ENCODE results near the gene SLC38A2.

The SLC38A2 gene

GRCh38 chr12:46363582-46364299, 8.8 kb downstream of the SLC38A2 start:
- no peak overlapping the region for H3K4me3 ChIP-seq (replicated peaks; ENCODE audit: low read depth, low read length)

GRCh38 chr12:46362895-46363581, 9.5 kb downstream of the SLC38A2 start:
- Histone ChIP-seq H3K36me3 (ENCODE audit: control insufficient read depth, insufficient read depth, low read length) (peaks cover 9% of the 10 kb centered on the region), H3K4me3 (replicated peaks; ENCODE audit: low read depth, low read length) (no peak overlapping the region), H3K27me3 (replicated peaks; ENCODE audit: control insufficient read depth, insufficient read depth, low read length) (no peaks in the 10 kb centered on the region)
- TF ChIP-seq CTCF (IDR thresholded peaks at IDR 0.05; ENCODE audit: insufficient read depth, low read length, poor library complexity, severe bottlenecking), result no peak
- no peak for DNase-seq (ENCODE audit: extremely low read depth, insufficient read length)

More at GRCh38 chr12:46363582-46364299, 8.8 kb downstream of the SLC38A2 start:
- Histone ChIP-seq H3K27me3 (replicated peaks; ENCODE audit: control insufficient read depth, insufficient read depth, low read length) (no peaks in the 10 kb centered on the region), H3K36me3 (ENCODE audit: control insufficient read depth, insufficient read depth, low read length) (peaks cover 9% of the 10 kb centered on the region)
- TF ChIP-seq CTCF (IDR thresholded peaks at IDR 0.05; ENCODE audit: insufficient read depth, low read length, poor library complexity, severe bottlenecking), result no peak
- DNase-seq (ENCODE audit: extremely low read depth, insufficient read length), result no peak

GRCh38 chr12:46361667-46362034, 10.9 kb downstream of the SLC38A2 start:
- DNase-seq (ENCODE audit: extremely low read depth, insufficient read length), result no peak
- H3K36me3 ChIP-seq (ENCODE audit: control insufficient read depth, insufficient read depth, low read length), result peaks cover 5% of the 10 kb centered on the region
- no peak overlapping the region for H3K4me3 ChIP-seq (replicated peaks; ENCODE audit: low read depth, low read length)
- H3K27me3 ChIP-seq (replicated peaks; ENCODE audit: control insufficient read depth, insufficient read depth, low read length), result no peaks in the 10 kb centered on the region
- TF ChIP-seq CTCF (IDR thresholded peaks at IDR 0.05; ENCODE audit: insufficient read depth, low read length, poor library complexity, severe bottlenecking), result no peak

- Histone ChIP-seq H3K36me3 (ENCODE audit: control insufficient read depth, insufficient read depth, low read length) (peaks cover 5% of the 10 kb centered on the region), H3K4me3 (replicated peaks; ENCODE audit: low read depth, low read length) (no peak overlapping the region), H3K27me3 (replicated peaks; ENCODE audit: control insufficient read depth, insufficient read depth, low read length) (no peaks in the 10 kb centered on the region)
- no peak for TF ChIP-seq CTCF (IDR thresholded peaks at IDR 0.05; ENCODE audit: insufficient read depth, low read length, poor library complexity, severe bottlenecking)
- DNase-seq (ENCODE audit: extremely low read depth, insufficient read length), result no peak
Observed at GRCh38 chr12:46360908-46361666, 11.5 kb downstream of the SLC38A2 start.

GRCh38 chr12:46360370-46360769, 12.2 kb downstream of the SLC38A2 start:
- no peak for DNase-seq (ENCODE audit: extremely low read depth, insufficient read length)
- no peak for TF ChIP-seq CTCF (IDR thresholded peaks at IDR 0.05; ENCODE audit: insufficient read depth, low read length, poor library complexity, severe bottlenecking)
- Histone ChIP-seq H3K36me3 (ENCODE audit: control insufficient read depth, insufficient read depth, low read length) (peaks cover 5% of the 10 kb centered on the region), H3K4me3 (replicated peaks; ENCODE audit: low read depth, low read length) (no peak overlapping the region), H3K27me3 (replicated peaks; ENCODE audit: control insufficient read depth, insufficient read depth, low read length) (no peaks in the 10 kb centered on the region)
